ENCODE data around the gene LAMA4.
"Not testable (repeated sequence)": the region's sequence is repeated elsewhere in the genome, so short reads cannot be mapped to it uniquely, and the experiment has no call there.

The LAMA4 gene

DNA sequence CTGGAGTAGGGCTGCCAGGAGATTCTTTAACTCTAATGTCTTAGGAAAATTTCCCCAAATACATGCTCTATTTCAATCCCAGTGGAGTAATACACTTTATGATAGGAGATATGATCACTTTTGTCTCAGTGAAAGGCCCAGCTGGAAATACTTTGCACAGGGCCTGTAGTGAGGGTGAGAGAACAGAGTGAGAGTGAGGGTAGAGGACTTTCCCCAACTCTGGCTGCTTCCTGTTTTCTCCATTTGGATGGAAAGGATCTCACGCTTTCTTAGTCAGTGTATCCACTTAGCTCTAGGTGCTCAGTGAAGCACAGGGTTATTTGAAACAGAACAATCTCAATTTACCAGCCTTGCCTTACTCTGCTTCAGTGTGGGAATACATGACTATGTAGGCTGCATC lies 130.4 kb downstream of the LAMA4 start:
- DNase-seq, result no peak

DNA sequence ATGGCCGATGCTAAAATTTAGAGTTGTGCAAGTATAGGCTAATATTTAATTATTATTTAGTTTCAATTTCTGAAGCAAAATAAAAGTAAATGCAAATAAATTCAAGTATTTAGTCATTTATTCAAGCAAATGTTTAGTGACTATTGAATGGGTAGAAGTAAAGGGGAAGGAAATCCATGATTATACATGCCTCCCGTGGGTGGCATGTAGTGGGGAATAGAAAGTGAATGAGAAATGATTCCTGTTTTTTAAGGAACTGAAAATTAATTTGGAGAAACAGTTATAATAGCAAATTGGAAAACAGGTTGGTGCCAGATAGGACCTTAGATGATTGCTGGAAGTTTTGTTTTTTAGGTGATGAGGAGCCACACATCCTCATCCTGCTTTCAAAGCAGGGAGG lies 131.6 kb downstream of the LAMA4 start:
- no peak for DNase-seq

GRCh38 chr6:112118034-112118433 lies 136.3 kb downstream of the LAMA4 start:
- DNase-seq, result no peak

DNA sequence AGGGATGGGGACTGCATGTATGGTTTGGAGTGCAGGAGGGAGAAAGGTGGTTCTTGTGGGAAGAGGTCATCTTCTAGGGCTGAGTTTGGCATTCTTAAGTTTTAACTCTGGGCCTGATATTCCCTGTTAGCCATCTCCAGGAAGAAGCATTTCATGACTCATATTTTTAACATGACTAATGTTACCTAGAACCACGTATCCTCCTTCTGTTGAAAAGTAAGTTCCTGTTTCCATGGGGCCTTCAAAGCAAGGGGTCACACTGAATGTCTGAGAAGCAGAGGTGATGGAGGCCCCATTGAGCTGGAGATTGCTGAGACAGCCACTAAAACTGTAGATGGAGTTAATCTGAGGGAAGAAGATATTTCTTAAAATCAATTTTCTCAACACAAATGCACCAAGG lies 136.8 kb downstream of the LAMA4 start:
- DNase-seq, result no peak

- no peak for DNase-seq
Observed at GRCh38 chr6:112116221-112116620, 138.1 kb downstream of the LAMA4 start.

DNA sequence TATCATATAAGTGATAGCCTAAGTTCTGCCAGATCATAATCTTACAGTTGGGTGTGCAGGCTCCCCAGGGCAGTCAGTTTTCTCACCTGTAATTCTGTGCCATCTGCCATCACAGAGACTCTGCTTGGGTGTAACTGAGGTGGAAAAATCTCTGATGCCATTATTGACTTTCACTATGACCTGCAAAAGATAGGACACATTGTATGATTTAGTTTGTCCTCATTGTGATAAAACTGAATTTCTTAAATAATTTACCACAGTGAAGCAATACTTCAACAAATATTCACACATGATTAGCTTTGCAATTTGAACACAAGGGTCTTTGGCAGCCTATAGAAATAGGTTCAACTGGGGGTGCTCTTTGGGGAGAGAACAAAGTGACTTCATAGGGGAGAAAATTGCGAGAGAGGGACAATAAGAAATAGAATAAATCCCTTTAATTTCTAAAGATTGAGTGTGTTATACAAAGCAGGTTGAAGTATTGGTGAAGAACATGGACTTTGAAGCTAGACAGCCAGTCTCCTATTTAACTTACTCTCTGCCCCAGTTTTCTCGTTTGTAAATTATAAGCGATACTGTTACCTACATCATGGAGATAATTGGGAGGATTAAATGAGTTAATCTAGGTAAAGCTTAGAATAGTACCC lies 139.7 kb downstream of the LAMA4 start:
- DNase-seq, result no peak

GRCh38 chr6:112113918-112114317 lies 140.4 kb downstream of the LAMA4 start:
- no peak for DNase-seq

GRCh38 chr6:112113431-112113830 lies 140.9 kb downstream of the LAMA4 start:
- no peak for DNase-seq

DNA sequence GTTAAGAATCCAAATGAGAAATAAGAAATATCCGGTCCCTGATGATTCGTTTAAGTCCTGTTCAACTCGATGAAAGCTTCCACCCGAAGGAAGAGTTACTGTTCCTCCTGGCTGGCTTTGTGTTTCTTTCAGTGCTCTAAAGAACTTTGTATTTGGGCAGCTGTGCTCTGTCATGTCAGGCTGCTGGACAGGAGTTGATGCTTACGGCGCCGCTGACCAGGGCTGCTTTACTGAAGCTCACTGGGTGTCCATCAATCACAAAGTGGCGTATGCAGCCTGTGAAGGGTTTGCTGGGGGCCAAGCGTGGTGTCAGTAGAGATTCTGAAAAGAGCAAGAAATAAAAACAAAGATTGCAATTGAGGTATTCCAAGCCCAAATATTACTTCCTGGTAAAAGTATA lies 145.1 kb downstream of the LAMA4 start:
- no peak for DNase-seq

- no peak for DNase-seq
Observed at GRCh38 chr6:112106562-112106961, 147.8 kb downstream of the LAMA4 start.

DNA sequence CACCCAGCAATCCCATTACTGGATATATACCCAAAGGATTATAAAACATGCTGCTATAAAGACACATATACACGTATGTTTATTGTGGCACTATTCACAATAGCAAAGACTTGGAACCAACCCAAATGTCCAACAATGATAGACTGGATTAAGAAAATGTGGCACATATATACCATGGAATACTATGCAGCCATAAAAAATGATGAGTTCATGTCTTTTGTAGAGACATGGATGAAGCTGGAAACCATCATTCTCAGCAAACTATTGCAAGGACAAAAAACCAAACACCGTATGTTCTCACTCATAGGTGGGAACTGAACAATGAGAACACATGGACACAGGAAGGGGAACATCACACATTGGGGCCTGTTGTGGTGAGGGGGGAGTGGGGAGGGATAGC lies 148.3 kb downstream of the LAMA4 start:
- not testable (repeated sequence) for DNase-seq

DNA sequence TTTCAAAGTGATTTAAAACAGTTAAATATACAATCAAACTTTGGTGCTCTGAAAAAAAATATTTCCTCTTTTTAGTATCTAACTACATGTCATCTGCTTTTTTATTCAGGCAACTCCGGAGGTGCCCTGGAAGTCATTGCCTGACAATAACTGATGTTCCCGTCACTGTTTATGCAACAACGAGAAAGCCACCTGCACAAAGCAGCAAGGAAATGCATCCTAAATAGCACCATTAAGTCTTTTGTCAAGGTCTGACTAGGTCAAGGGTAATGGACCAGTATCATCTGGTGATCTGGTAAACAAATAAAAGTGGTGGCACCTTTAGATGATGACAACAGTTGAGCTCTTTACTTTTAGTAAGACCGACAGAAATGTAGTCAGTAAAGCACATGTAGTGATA lies 153.8 kb downstream of the LAMA4 start:
- DNase-seq, result no peak

DNA sequence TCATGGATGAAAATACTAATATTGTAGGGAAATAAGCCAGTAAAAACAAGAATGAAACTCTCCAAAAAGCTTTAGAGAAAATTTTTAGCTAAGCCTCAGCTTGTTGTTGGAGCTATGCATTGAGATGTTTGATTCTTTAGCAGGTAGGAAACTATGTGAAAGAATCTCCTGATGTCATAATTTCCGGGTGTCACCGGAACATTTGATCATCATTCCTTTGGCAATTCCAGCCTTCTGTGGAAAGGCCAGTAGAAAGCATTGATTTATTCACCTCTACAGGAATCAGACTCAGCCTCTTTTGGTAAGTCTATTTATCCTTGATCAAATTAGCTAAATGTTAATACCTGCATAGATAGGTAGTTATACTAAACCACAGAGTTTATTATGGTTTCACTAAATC lies 157.5 kb downstream of the LAMA4 start:
- no peak for DNase-seq

DNA sequence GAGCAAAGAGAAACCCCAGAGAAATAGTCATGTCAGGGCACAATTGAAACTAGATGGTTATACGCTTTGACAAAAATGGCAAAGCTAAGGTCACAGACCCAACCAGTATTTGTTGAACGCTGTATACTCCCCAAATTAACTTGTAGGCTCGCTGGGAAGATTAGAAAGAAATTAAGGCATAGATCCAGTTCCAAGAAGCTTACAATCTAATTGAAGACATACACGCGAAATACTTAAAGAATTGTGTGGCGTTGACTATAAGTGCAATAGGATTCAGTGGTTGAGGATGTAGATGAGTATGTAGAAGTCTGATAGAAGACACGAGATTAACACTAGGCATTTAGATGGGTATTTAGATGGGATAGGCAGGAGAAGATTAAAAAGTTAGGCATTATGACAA lies 166.5 kb downstream of the LAMA4 start:
- no peak for DNase-seq

- DNase-seq, result no peak
Observed at GRCh38 chr6:112087136-112087911, 167.0 kb downstream of the LAMA4 start, which contains the start of the genes FAM229B and TUBE1. TSS of gene FAM229B (plus strand) at chr6:112087591. CDS start at chr6:112099284, 11,693 bp downstream. TSS of gene TUBE1 (minus strand) at chr6:112087482. CDS start at chr6:112087434, 48 bp downstream.

- DNase-seq, result no peak
Observed at GRCh38 chr6:112086744-112087135, 167.6 kb downstream of the LAMA4 start.

GRCh38 chr6:112085286-112086065 lies 168.9 kb downstream of the LAMA4 start:
- no peak for DNase-seq

DNA sequence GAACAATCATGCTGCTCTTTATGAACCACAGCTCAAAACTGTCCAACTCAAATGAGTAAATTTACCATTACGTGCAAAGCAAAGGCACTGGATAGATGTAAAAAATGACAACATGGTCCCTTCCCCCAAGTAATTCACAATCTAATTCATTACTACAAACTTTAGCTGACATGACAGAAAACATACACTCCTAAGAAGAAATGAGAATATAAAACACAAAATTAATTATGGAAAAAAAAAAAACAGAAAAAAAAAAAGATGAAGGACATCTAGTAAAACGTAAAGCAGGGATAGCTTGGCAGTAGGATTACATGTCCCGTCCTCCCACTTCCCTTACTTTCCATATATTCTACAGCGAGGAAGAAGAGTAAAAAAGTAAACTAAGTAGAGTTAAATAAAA lies 172.8 kb downstream of the LAMA4 start:
- no peak for DNase-seq

DNA sequence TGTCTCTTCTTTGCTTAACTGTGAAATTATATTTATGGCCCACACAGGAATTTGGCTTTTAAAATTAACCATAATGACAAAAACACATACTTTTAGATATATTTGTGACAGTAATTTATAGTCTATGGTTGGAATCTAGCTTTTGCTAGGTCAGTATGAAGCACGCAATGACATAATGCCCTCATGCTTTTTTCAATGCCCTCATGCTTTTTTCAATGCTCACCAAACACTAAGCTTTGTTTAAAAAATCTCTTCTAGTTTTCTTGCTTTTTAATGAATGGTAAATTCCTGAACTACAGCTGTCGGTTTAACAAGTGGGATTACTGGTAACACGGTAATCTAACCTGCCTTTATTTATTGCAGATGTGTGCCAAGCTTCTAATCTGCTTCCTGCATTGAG lies 187.8 kb downstream of the LAMA4 start:
- DNase-seq, result no peak

GRCh38 chr6:112065426-112065986 lies 188.9 kb downstream of the LAMA4 start:
- DNase-seq, result no peak

GRCh38 chr6:112062966-112063365 lies 191.4 kb downstream of the LAMA4 start:
- no peak for DNase-seq

GRCh38 chr6:112061605-112062004 lies 192.8 kb downstream of the LAMA4 start:
- no peak for DNase-seq
